ENCODE results near the gene NOL4L.

NOL4L gene

DNA sequence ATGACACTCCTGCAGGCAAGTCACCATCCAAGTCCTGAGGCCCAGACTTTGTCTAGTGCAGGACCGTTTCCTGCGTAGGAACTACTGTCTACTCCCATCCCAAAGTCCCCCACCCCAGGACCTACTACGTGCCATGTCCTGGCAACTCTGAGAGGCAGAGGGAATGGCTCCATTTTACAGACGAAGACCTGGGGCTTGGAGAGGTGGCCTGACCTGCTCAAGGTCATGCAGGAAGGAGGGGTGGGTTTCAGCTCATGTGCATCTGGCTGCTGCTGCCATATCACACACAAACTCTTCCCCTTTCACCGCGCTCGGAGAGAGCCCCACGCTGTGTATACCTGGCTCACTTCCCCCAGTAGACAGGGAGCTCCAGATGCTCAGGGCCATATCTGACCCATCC is 1.2 kb upstream of the NOL4L start:
- H3K4me3 ChIP-seq (ENCODE audit: low read depth, low read length, poor library complexity, severe bottlenecking): no peak overlapping the region
- no peak overlapping the region for H2AFZ ChIP-seq (ENCODE audit: low read length)
- H3K79me2 ChIP-seq (ENCODE audit: insufficient read depth, low read length): no peaks in the 10 kb centered on the region
- no peaks in the 10 kb centered on the region for H3K4me1 ChIP-seq (ENCODE audit: insufficient read depth, low read length, severe bottlenecking)
- no peaks in the 10 kb centered on the region for H3F3A ChIP-seq (ENCODE audit: insufficient read depth, low read length)
- no peak overlapping the region for H3K27ac ChIP-seq (ENCODE audit: low read depth, low read length, poor library complexity, severe bottlenecking)
- no peaks in the 10 kb centered on the region for H3K9me3 ChIP-seq (ENCODE audit: low read length)
- no peaks in the 10 kb centered on the region for H3K9me2 ChIP-seq (ENCODE audit: low read depth, low read length)
- no peak for TF ChIP-seq EZH2 (IDR thresholded peaks at IDR 0.05; ENCODE audit: borderline replicate concordance, low read length)
- TF ChIP-seq, protein P1, sequence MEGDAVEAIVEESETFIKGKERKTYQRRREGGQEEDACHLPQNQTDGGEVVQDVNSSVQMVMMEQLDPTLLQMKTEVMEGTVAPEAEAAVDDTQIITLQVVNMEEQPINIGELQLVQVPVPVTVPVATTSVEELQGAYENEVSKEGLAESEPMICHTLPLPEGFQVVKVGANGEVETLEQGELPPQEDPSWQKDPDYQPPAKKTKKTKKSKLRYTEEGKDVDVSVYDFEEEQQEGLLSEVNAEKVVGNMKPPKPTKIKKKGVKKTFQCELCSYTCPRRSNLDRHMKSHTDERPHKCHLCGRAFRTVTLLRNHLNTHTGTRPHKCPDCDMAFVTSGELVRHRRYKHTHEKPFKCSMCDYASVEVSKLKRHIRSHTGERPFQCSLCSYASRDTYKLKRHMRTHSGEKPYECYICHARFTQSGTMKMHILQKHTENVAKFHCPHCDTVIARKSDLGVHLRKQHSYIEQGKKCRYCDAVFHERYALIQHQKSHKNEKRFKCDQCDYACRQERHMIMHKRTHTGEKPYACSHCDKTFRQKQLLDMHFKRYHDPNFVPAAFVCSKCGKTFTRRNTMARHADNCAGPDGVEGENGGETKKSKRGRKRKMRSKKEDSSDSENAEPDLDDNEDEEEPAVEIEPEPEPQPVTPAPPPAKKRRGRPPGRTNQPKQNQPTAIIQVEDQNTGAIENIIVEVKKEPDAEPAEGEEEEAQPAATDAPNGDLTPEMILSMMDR (IDR thresholded peaks at IDR 0.05; ENCODE audit: low read length): no peak
- H3K27me3 ChIP-seq (ENCODE audit: insufficient read depth, low read length): no peaks in the 10 kb centered on the region; the same call in 1 of the 2 replicates
- H3K9ac ChIP-seq (ENCODE audit: low read length): no peak overlapping the region
- no peaks in the 10 kb centered on the region for H4K20me1 ChIP-seq (ENCODE audit: insufficient read depth, low read length)
- no peaks in the 10 kb centered on the region for H3K36me3 ChIP-seq (ENCODE audit: insufficient read depth, low read length)
- no peak overlapping the region for H3K4me2 ChIP-seq (ENCODE audit: low read length)

- H3K4me3 ChIP-seq (ENCODE audit: low read depth, low read length, poor library complexity, severe bottlenecking): no peak overlapping the region
- no peaks in the 10 kb centered on the region for H3K36me3 ChIP-seq (ENCODE audit: insufficient read depth, low read length)
- H3K9me3 ChIP-seq (ENCODE audit: low read length): no peaks in the 10 kb centered on the region
- no peaks in the 10 kb centered on the region; the same call in 1 of the 2 replicates for H3K27me3 ChIP-seq (ENCODE audit: insufficient read depth, low read length)
- no peaks in the 10 kb centered on the region for H3K9me2 ChIP-seq (ENCODE audit: low read depth, low read length)
- H3K27ac ChIP-seq (ENCODE audit: low read depth, low read length, poor library complexity, severe bottlenecking): no peak overlapping the region
- no peaks in the 10 kb centered on the region for H3K4me1 ChIP-seq (ENCODE audit: insufficient read depth, low read length, severe bottlenecking)
- H3K79me2 ChIP-seq (ENCODE audit: insufficient read depth, low read length): no peaks in the 10 kb centered on the region
- H4K20me1 ChIP-seq (ENCODE audit: insufficient read depth, low read length): no peaks in the 10 kb centered on the region
- H2AFZ ChIP-seq (ENCODE audit: low read length): no peak overlapping the region
- no peaks in the 10 kb centered on the region for H3F3A ChIP-seq (ENCODE audit: insufficient read depth, low read length)
- no peak overlapping the region; the same call in 1 of the 2 replicates for H3K4me2 ChIP-seq (ENCODE audit: low read length)
- no peak overlapping the region for H3K9ac ChIP-seq (ENCODE audit: low read length)
- TF ChIP-seq, protein P1 (IDR thresholded peaks at IDR 0.05; ENCODE audit: low read length): no peak
- TF ChIP-seq EZH2 (IDR thresholded peaks at IDR 0.05; ENCODE audit: borderline replicate concordance, low read length): no peak
Measured at GRCh38 chr20:32585586-32586127, 524 bp upstream of the NOL4L start.

DNA sequence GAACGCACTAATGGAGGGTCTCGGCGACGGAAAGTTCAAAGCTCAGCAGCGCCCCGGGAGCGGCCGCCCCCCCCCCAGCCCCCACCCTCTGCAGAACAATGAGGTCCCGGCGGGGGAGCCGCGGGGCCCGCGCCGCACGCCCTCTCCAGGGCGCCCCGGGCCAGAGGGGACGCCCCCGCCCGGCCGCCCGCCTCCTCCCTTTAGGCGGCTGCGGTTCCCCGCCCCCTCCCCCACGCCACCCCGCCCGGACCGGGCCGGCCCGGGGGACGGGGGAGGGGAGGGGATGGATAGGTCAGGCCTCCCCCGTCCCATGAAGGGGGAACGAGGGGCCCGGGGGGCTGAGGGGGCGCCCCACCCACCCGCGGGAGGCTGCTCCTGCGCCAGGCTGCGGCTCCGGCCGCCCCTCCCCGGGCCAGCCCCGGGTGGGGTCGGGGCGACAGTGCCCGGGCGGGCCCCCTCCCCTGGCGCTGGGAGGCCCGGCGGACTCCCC is 1.5 kb downstream of the NOL4L start:
- no peak overlapping the region for H2AFZ ChIP-seq (ENCODE audit: low read length)
- H3F3A ChIP-seq (ENCODE audit: insufficient read depth, low read length): no peaks in the 10 kb centered on the region
- H3K9me2 ChIP-seq (ENCODE audit: low read depth, low read length): no peaks in the 10 kb centered on the region
- peak overlapping the region; percentile 40; the same call in 1 of the 2 replicates for H3K9ac ChIP-seq (ENCODE audit: low read length)
- no peaks in the 10 kb centered on the region for H3K9me3 ChIP-seq (ENCODE audit: low read length)
- H3K4me2 ChIP-seq (ENCODE audit: low read length): peak overlapping the region; percentile 99
- TF ChIP-seq, protein P1 (IDR thresholded peaks at IDR 0.05; ENCODE audit: low read length): no peak
- no peak for TF ChIP-seq EZH2 (IDR thresholded peaks at IDR 0.05; ENCODE audit: borderline replicate concordance, low read length)
- H3K4me3 ChIP-seq (ENCODE audit: low read depth, low read length, poor library complexity, severe bottlenecking): peak overlapping the region; percentile 74
- H3K27ac ChIP-seq (ENCODE audit: low read depth, low read length, poor library complexity, severe bottlenecking): no peak overlapping the region
- no peaks in the 10 kb centered on the region for H4K20me1 ChIP-seq (ENCODE audit: insufficient read depth, low read length)
- H3K79me2 ChIP-seq (ENCODE audit: insufficient read depth, low read length): no peaks in the 10 kb centered on the region
- no peaks in the 10 kb centered on the region for H3K4me1 ChIP-seq (ENCODE audit: insufficient read depth, low read length, severe bottlenecking)
- peaks cover 5% of the 10 kb centered on the region for H3K27me3 ChIP-seq (ENCODE audit: insufficient read depth, low read length)
- no peaks in the 10 kb centered on the region for H3K36me3 ChIP-seq (ENCODE audit: insufficient read depth, low read length)
